HG03460 (cell line): ENCODE data around the gene NUTM2E.
"Not testable (repeated sequence)": the region's sequence is repeated elsewhere in the genome, so short reads cannot be mapped to it uniquely, and the experiment has no call there.

Experiments
- ATAC-seq: cut with Tn5 transposase; IDR thresholded peaks from one replicate; pipeline ENCODE4 v1.9.1; 2021; ENCODE audit not compliant: unreplicated experiment

The NUTM2E gene

DNA sequence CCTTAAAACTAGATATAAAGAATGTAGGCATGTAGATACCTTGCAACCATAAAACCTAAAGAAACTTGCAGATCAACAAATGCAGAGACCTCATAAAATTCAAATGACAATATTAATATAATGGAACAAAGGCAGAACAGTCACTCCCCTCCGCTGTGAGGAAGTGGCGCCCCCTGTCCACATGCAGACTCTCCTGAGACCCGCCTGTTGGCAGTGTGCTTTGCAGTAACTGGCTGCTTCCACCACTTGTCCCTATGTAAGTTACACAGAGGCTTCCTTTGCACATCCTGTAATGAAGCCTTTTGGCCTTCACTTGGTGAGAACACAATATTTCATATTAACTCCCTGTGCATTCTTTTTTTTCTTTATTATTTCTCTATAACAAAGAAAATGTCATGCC is 36.3 kb downstream of the NUTM2E start:
- ATAC-seq, result not testable (repeated sequence)

DNA sequence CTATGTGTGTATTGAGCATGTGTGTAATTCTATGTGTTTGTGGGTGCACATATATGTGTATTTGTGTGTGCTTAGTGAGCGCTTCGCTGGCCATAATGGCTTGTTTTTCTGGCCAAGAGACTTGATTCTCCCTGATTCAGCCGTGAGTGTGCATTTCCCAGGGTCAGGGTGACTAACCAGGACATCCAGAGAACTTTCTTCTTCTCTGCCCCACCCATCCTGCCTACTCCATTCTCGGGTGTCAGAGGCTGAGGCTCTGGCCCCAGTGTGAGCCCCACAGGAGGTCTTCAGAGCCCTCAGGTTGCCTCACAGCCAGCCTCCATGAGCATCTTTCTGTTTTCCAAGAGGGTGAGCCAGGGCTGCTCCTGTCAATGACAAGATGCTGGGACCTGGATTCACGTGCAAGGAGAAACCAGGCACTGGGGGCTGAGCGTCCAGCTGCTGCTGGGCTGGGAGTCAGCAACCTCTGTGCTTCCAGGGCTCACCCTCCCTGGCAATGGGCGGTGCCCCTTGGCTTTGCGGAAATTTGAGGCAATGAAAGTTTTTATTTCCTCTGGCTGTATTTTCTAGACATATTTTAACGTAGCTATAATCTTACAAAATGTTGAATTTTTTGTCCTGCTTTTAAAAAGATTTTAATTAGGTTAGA is 40.5 kb downstream of the NUTM2E start:
- ATAC-seq, result not testable (repeated sequence)

- not testable (repeated sequence) for ATAC-seq
Observed at GRCh38 chr10:79868023-79868422, 41.5 kb downstream of the NUTM2E start.

GRCh38 chr10:79869439-79870097 is 43.0 kb downstream of the NUTM2E start:
- not testable (repeated sequence) for ATAC-seq

DNA sequence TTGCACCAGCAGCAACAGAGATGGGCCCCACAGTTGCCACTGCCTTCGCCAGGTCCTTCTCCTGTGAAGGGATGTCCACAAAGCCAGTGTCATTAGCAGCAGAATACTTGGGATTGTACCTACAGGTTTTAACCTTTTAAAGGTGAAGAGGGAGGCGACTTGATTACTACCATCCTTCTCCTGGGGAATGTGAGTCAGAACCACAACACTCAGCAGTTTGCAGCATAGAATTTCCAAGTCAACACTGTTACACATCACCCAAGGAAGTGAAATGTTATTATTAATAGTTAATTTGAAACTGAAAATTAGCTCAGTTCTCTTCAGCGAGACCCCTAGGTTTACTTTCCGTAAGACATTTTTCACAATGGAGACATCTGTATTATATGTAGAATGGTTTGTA is 45.2 kb downstream of the NUTM2E start:
- not testable (repeated sequence) for ATAC-seq
